ENCODE measurements around the gene HEATR5A.
"Not testable (repeated sequence)": the region's sequence is repeated elsewhere in the genome, so short reads cannot be mapped to it uniquely, and the experiment has no call there.

Gene HEATR5A

GRCh38 chr14:31420319-31421111 lies at the start of gene HEATR5A:
Gene HEATR5A (minus strand): TSS chr14:31420550. CDS start chr14:31402975, 17,575 bp downstream.
- Histone ChIP-seq H3K9ac (ENCODE audit: low read depth, low read length) (peak within 1 kb of the TSS; percentile 85), H3K27me3 (ENCODE audit: control insufficient read depth, insufficient read depth, low read length) (no peaks in the 10 kb centered on the region), H3K36me3 (ENCODE audit: control insufficient read depth, insufficient read depth, low read length) (peaks cover 3% of the 10 kb centered on the region), H3K9me3 (ENCODE audit: control insufficient read depth, insufficient read depth, low read length) (no peaks in the 10 kb centered on the region), H3K4me3 (ENCODE audit: low read depth, low read length) (peak within 1 kb of the TSS; percentile 98), H3K4me1 (ENCODE audit: control insufficient read depth, insufficient read depth, low read length) (peaks cover 2% of the 10 kb centered on the region)

- Histone ChIP-seq H3K9me3 (ENCODE audit: control insufficient read depth, insufficient read depth, low read length) (no peaks in the 10 kb centered on the region), H3K9ac (ENCODE audit: low read depth, low read length) (no peak overlapping the region), H3K36me3 (ENCODE audit: control insufficient read depth, insufficient read depth, low read length) (no peaks in the 10 kb centered on the region), H3K4me1 (ENCODE audit: control insufficient read depth, insufficient read depth, low read length) (no peaks in the 10 kb centered on the region), H3K4me3 (ENCODE audit: low read depth, low read length) (no peak overlapping the region), H3K27me3 (ENCODE audit: control insufficient read depth, insufficient read depth, low read length) (no peaks in the 10 kb centered on the region)
Observed at GRCh38 chr14:31466554-31466953, 46.2 kb upstream of the HEATR5A start.

GRCh38 chr14:31465111-31465510 lies 44.8 kb upstream of the HEATR5A start:
- no peaks in the 10 kb centered on the region for H3K4me1 ChIP-seq (ENCODE audit: control insufficient read depth, insufficient read depth, low read length)
- no peaks in the 10 kb centered on the region for H3K9me3 ChIP-seq (ENCODE audit: control insufficient read depth, insufficient read depth, low read length)
- H3K9ac ChIP-seq (ENCODE audit: low read depth, low read length): no peak overlapping the region
- H3K36me3 ChIP-seq (ENCODE audit: control insufficient read depth, insufficient read depth, low read length): no peaks in the 10 kb centered on the region
- no peak overlapping the region for H3K4me3 ChIP-seq (ENCODE audit: low read depth, low read length)
- no peaks in the 10 kb centered on the region for H3K27me3 ChIP-seq (ENCODE audit: control insufficient read depth, insufficient read depth, low read length)

GRCh38 chr14:31462450-31462849 lies 42.1 kb upstream of the HEATR5A start:
- H3K9ac ChIP-seq (ENCODE audit: low read depth, low read length); H3K4me3 ChIP-seq (ENCODE audit: low read depth, low read length); H3K27me3 ChIP-seq (ENCODE audit: control insufficient read depth, insufficient read depth, low read length); H3K4me1 ChIP-seq (ENCODE audit: control insufficient read depth, insufficient read depth, low read length); H3K36me3 ChIP-seq (ENCODE audit: control insufficient read depth, insufficient read depth, low read length); H3K9me3 ChIP-seq (ENCODE audit: control insufficient read depth, insufficient read depth, low read length): not testable (repeated sequence)

- H3K4me3 ChIP-seq (ENCODE audit: low read depth, low read length): no peak overlapping the region
- no peak overlapping the region for H3K9ac ChIP-seq (ENCODE audit: low read depth, low read length)
- H3K9me3 ChIP-seq (ENCODE audit: control insufficient read depth, insufficient read depth, low read length): no peaks in the 10 kb centered on the region
- H3K4me1 ChIP-seq (ENCODE audit: control insufficient read depth, insufficient read depth, low read length): no peaks in the 10 kb centered on the region
- no peaks in the 10 kb centered on the region for H3K36me3 ChIP-seq (ENCODE audit: control insufficient read depth, insufficient read depth, low read length)
- no peaks in the 10 kb centered on the region for H3K27me3 ChIP-seq (ENCODE audit: control insufficient read depth, insufficient read depth, low read length)
Observed at GRCh38 chr14:31461545-31461944, 41.2 kb upstream of the HEATR5A start.

- Histone ChIP-seq H3K9ac (ENCODE audit: low read depth, low read length) (no peak overlapping the region), H3K36me3 (ENCODE audit: control insufficient read depth, insufficient read depth, low read length) (no peaks in the 10 kb centered on the region), H3K27me3 (ENCODE audit: control insufficient read depth, insufficient read depth, low read length) (no peaks in the 10 kb centered on the region), H3K4me1 (ENCODE audit: control insufficient read depth, insufficient read depth, low read length) (no peaks in the 10 kb centered on the region), H3K9me3 (ENCODE audit: control insufficient read depth, insufficient read depth, low read length) (no peaks in the 10 kb centered on the region), H3K4me3 (ENCODE audit: low read depth, low read length) (peak overlapping the region; percentile 83)
Observed at GRCh38 chr14:31457665-31458659, 37.6 kb upstream of the HEATR5A start.

- Histone ChIP-seq H3K36me3 (ENCODE audit: control insufficient read depth, insufficient read depth, low read length) (no peaks in the 10 kb centered on the region), H3K9me3 (ENCODE audit: control insufficient read depth, insufficient read depth, low read length) (no peaks in the 10 kb centered on the region), H3K27me3 (ENCODE audit: control insufficient read depth, insufficient read depth, low read length) (no peaks in the 10 kb centered on the region), H3K9ac (ENCODE audit: low read depth, low read length) (peak within 1 kb of the TSS; percentile 63), H3K4me3 (ENCODE audit: low read depth, low read length) (peak within 1 kb of the TSS; percentile 83), H3K4me1 (ENCODE audit: control insufficient read depth, insufficient read depth, low read length) (no peaks in the 10 kb centered on the region)
Observed at GRCh38 chr14:31456841-31457664, 36.7 kb upstream of the HEATR5A start, which contains the start of gene DTD2. Gene DTD2 (minus strand): TSS chr14:31457506. CDS start chr14:31457393, 113 bp downstream.

GRCh38 chr14:31449971-31450610 lies 29.7 kb upstream of the HEATR5A start:
- Histone ChIP-seq H3K4me3 (ENCODE audit: low read depth, low read length) (no peak overlapping the region), H3K27me3 (ENCODE audit: control insufficient read depth, insufficient read depth, low read length) (no peaks in the 10 kb centered on the region), H3K36me3 (ENCODE audit: control insufficient read depth, insufficient read depth, low read length) (no peaks in the 10 kb centered on the region), H3K9me3 (ENCODE audit: control insufficient read depth, insufficient read depth, low read length) (no peaks in the 10 kb centered on the region), H3K4me1 (ENCODE audit: control insufficient read depth, insufficient read depth, low read length) (no peaks in the 10 kb centered on the region), H3K9ac (ENCODE audit: low read depth, low read length) (no peak overlapping the region)

GRCh38 chr14:31449136-31449535 lies 28.8 kb upstream of the HEATR5A start:
- H3K4me1 ChIP-seq (ENCODE audit: control insufficient read depth, insufficient read depth, low read length): no peaks in the 10 kb centered on the region

GRCh38 chr14:31445703-31446102 lies 25.4 kb upstream of the HEATR5A start:
- Histone ChIP-seq H3K9ac (ENCODE audit: low read depth, low read length) (no peak overlapping the region), H3K27me3 (ENCODE audit: control insufficient read depth, insufficient read depth, low read length) (no peaks in the 10 kb centered on the region), H3K4me3 (ENCODE audit: low read depth, low read length) (no peak overlapping the region), H3K9me3 (ENCODE audit: control insufficient read depth, insufficient read depth, low read length) (no peaks in the 10 kb centered on the region), H3K4me1 (ENCODE audit: control insufficient read depth, insufficient read depth, low read length) (no peaks in the 10 kb centered on the region), H3K36me3 (ENCODE audit: control insufficient read depth, insufficient read depth, low read length) (no peaks in the 10 kb centered on the region)

More at GRCh38 chr14:31449136-31449535, 28.8 kb upstream of the HEATR5A start:
- Histone ChIP-seq H3K27me3 (ENCODE audit: control insufficient read depth, insufficient read depth, low read length) (no peaks in the 10 kb centered on the region), H3K4me3 (ENCODE audit: low read depth, low read length) (no peak overlapping the region), H3K9ac (ENCODE audit: low read depth, low read length) (no peak overlapping the region), H3K36me3 (ENCODE audit: control insufficient read depth, insufficient read depth, low read length) (no peaks in the 10 kb centered on the region), H3K9me3 (ENCODE audit: control insufficient read depth, insufficient read depth, low read length) (no peaks in the 10 kb centered on the region)

- no peaks in the 10 kb centered on the region for H3K4me1 ChIP-seq (ENCODE audit: control insufficient read depth, insufficient read depth, low read length)
- no peaks in the 10 kb centered on the region for H3K9me3 ChIP-seq (ENCODE audit: control insufficient read depth, insufficient read depth, low read length)
- no peaks in the 10 kb centered on the region for H3K27me3 ChIP-seq (ENCODE audit: control insufficient read depth, insufficient read depth, low read length)
- H3K36me3 ChIP-seq (ENCODE audit: control insufficient read depth, insufficient read depth, low read length): no peaks in the 10 kb centered on the region
- no peak overlapping the region for H3K4me3 ChIP-seq (ENCODE audit: low read depth, low read length)
- H3K9ac ChIP-seq (ENCODE audit: low read depth, low read length): no peak overlapping the region
Observed at GRCh38 chr14:31442284-31442683, 21.9 kb upstream of the HEATR5A start.
